SK-N-MC (cell line): ENCODE data around the gene ZBTB1.

ENCODE experiments used
- EZH2 ChIP-seq: fragments of 200-600 bp; sonication (generic); IDR thresholded peaks from one replicate; pipeline ENCODE4 v1.6.1; 2017; ENCODE audit warnings: antibody characterized with exemption
- POLR2AphosphoS5 ChIP-seq: IDR thresholded peaks from 2 replicates; pipeline ENCODE4 v1.6.1; 2012; ENCODE audit warnings: mild to moderate bottlenecking, low read depth, low read length, borderline replicate concordance

DNA sequence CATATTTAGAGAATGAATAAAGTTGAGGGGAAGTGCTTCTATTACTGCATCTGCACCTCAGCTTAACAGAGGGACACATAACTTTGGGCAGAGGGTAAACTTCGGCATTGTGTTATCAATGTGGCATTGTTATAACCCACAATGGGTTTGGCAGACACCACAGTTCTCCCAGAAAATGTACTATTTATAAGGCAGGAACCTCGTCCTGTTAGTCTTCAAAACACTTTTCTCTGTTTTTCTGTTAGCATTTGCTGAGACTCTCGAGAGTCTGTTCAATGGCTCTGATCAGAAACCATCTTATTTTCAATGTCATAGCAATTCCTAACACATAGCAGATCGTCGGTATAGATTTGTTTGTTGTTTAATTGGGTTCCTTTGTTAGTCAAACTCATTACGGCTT lies 59.1 kb downstream of the ZBTB1 start:
- no peak for TF ChIP-seq POLR2AphosphoS5
- TF ChIP-seq EZH2, result no peak
